ENCODE results near the gene IRF1. TPM values are rescaled to one million over a fixed set of nuclear protein-coding genes. Genes with fewer than 3 reads are reported as not detected.

Gene IRF1
- total and polyA plus RNA-seq, 2 of the 4 experiments (the other 2 are of a cell fraction) = 11.1 to 18.9 TPM

DNA sequence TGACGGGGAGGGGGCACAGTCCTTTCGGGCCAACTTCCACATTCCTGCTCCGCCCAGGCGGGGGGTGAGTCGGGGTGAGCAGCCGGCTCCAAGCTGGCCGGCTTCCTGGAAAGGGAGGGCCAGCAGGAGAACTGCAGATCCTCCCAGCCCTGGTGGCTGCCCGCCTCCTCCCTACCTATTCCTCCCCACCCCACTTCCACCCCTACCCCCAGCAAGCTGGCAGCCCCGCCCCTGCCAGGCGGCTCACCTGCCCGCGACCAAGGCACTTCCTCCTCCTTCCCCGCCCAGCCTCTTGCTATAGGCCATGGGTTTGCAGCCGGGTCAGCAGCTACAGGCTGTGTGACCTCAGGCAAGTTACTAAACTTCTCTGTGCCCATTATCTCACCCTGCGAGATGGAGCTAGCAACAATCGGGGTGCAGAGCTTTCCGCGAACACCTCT is 5.6 kb upstream of the IRF1 start:
- DNase-seq (peak; percentile 79), ATAC-seq (ENCODE audit: low read depth) (peak; percentile 62)
- peak overlapping the region; percentile 25 for H3K18ac ChIP-seq (ENCODE audit: low read depth, low read length)
- peak overlapping the region; percentile 93 for H2BK5ac ChIP-seq (ENCODE audit: low read depth, low read length, poor library complexity, severe bottlenecking)
- peak overlapping the region; percentile 96 for H2AK5ac ChIP-seq (ENCODE audit: low read depth, low read length)
- no peaks in the 10 kb centered on the region for H4K20me1 ChIP-seq (ENCODE audit: insufficient read depth, low read length)
- H2AFZ ChIP-seq (replicated peaks; ENCODE audit: low read length, poor library complexity) = peak overlapping the region; percentile 87
- peak overlapping the region; percentile 59 for H3K4me3 ChIP-seq (ENCODE audit: insufficient read depth, low read depth, low read length)
- in situ Hi-C loops (cut with MboI; ENCODE audit: low sequenced_read_pairs) (loop anchor here (25.0 kb wide), 1 partner anchor 409 kb away; no protein-coding TSS in a partner anchor), intact Hi-C loops (cut with micrococcal nuclease) (loop anchor here (10.0 kb wide), 1 partner anchor 431 kb away; the partner anchor contains the start of gene IL3), dilution Hi-C loops (cut with HindIII; ENCODE audit: low sequenced_read_pairs, unreplicated experiment) (no loop called here)
- H2AK9ac ChIP-seq (replicated peaks; ENCODE audit: low read depth, low read length, poor library complexity) = peak overlapping the region; percentile 95
- H3K4me1 ChIP-seq (ENCODE audit: control insufficient read depth, insufficient read depth, low read length) = peaks cover 27% of the 10 kb centered on the region
- POLR2A ChIA-PET (ENCODE audit: unreplicated experiment) = interaction anchor here (0.7 to 1.2 kb wide), 6 partner anchors 10 to 395 kb away, joined by 3 to 10 read pairs (median 4); no protein-coding TSS in a partner anchor
- peak overlapping the region; percentile 54 for H3K4me2 ChIP-seq (ENCODE audit: low read depth, low read length)
- H3K9ac ChIP-seq (ENCODE audit: low read depth, low read length) = peak overlapping the region; percentile 90
- H3K9me1 ChIP-seq (ENCODE audit: insufficient read depth, low read length) = peaks cover 42% of the 10 kb centered on the region
- H2BK20ac ChIP-seq (ENCODE audit: low read depth, low read length) = peak overlapping the region; percentile 36
- H3K36me3 ChIP-seq (ENCODE audit: control insufficient read depth, insufficient read depth, low read length) = no peaks in the 10 kb centered on the region
- peak overlapping the region; percentile 90 for H3K14ac ChIP-seq (replicated peaks; ENCODE audit: low read depth, low read length)
- CTCF ChIA-PET = interaction anchor here (1.1 to 2.5 kb wide), 3 partner anchors 57 to 108 kb away, joined by 3 to 6 read pairs (median 5); no protein-coding TSS in a partner anchor
- no peaks in the 10 kb centered on the region for H3K9me3 ChIP-seq (ENCODE audit: control insufficient read depth, insufficient read depth, low read length)
- H4K91ac ChIP-seq (ENCODE audit: insufficient read depth, low read depth, low read length) = peak overlapping the region; percentile 97
- peaks cover under 1 to 28% of the 10 kb centered on the region in 2 experiments; a peak in 1 of 4 replicates for H3K79me1 ChIP-seq (ENCODE audit: low read depth in 1 of 2, low read length in 2 of 2)
- no TSS peak for BruUV-seq (replicated peaks)
- peak overlapping the region; percentile 69; the same call in 1 of the 3 replicates for H2BK15ac ChIP-seq (ENCODE audit: low read depth, low read length)
- peak overlapping the region; percentile 77 for H4K5ac ChIP-seq (ENCODE audit: low read depth, low read length)
- H3K4ac ChIP-seq (ENCODE audit: low read depth, low read length) = peak overlapping the region; percentile 99
- peak overlapping the region; percentile 77; the same call in 1 of the 2 replicates for H3K23ac ChIP-seq (ENCODE audit: low read depth, low read length)
- TF ChIP-seq MXI1 (IDR thresholded peaks at IDR 0.05; ENCODE audit: borderline replicate concordance, low read depth, low read length) (no peak), BHLHE40 (IDR thresholded peaks at IDR 0.05; ENCODE audit: low read depth, low read length) (no peak), RAD21 (IDR thresholded peaks at IDR 0.05; ENCODE audit: low read length) (no peak), CHD1 (IDR thresholded peaks at IDR 0.05; ENCODE audit: low read depth, low read length) (no peak), CEBPB (IDR thresholded peaks at IDR 0.05; ENCODE audit: low read depth, low read length) (no peak), RCOR1 (IDR thresholded peaks at IDR 0.05; ENCODE audit: insufficient replicate concordance, low read length) (no peak), SMC3 (IDR thresholded peaks at IDR 0.05; ENCODE audit: low read depth, low read length) (no peak), MAZ (IDR thresholded peaks at IDR 0.05; ENCODE audit: borderline replicate concordance, low read depth, low read length) (no peak; the same call in 1 of the 2 replicates), NFE2L2 (IDR thresholded peaks at IDR 0.05; ENCODE audit: low read depth, low read length) (no peak), MAFK (IDR thresholded peaks at IDR 0.05; ENCODE audit: low read depth, low read length) (no peak), POLR2A (IDR thresholded peaks at IDR 0.05; ENCODE audit: low read depth, low read length) (no peak)
- TF ChIP-seq, protein P1, sequence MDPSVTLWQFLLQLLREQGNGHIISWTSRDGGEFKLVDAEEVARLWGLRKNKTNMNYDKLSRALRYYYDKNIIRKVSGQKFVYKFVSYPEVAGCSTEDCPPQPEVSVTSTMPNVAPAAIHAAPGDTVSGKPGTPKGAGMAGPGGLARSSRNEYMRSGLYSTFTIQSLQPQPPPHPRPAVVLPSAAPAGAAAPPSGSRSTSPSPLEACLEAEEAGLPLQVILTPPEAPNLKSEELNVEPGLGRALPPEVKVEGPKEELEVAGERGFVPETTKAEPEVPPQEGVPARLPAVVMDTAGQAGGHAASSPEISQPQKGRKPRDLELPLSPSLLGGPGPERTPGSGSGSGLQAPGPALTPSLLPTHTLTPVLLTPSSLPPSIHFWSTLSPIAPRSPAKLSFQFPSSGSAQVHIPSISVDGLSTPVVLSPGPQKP (IDR thresholded peaks at IDR 0.05; ENCODE audit: borderline replicate concordance, low read depth, low read length) = no peak
- TF ChIP-seq, protein P2, sequence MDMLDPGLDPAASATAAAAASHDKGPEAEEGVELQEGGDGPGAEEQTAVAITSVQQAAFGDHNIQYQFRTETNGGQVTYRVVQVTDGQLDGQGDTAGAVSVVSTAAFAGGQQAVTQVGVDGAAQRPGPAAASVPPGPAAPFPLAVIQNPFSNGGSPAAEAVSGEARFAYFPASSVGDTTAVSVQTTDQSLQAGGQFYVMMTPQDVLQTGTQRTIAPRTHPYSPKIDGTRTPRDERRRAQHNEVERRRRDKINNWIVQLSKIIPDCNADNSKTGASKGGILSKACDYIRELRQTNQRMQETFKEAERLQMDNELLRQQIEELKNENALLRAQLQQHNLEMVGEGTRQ (IDR thresholded peaks at IDR 0.05; ENCODE audit: low read depth, low read length) = no peak
- TF ChIP-seq, protein P3, sequence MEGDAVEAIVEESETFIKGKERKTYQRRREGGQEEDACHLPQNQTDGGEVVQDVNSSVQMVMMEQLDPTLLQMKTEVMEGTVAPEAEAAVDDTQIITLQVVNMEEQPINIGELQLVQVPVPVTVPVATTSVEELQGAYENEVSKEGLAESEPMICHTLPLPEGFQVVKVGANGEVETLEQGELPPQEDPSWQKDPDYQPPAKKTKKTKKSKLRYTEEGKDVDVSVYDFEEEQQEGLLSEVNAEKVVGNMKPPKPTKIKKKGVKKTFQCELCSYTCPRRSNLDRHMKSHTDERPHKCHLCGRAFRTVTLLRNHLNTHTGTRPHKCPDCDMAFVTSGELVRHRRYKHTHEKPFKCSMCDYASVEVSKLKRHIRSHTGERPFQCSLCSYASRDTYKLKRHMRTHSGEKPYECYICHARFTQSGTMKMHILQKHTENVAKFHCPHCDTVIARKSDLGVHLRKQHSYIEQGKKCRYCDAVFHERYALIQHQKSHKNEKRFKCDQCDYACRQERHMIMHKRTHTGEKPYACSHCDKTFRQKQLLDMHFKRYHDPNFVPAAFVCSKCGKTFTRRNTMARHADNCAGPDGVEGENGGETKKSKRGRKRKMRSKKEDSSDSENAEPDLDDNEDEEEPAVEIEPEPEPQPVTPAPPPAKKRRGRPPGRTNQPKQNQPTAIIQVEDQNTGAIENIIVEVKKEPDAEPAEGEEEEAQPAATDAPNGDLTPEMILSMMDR (conservative IDR thresholded peaks at IDR 0.05; ENCODE audit: low read depth, low read length) = no peak
- H3K56ac ChIP-seq (ENCODE audit: extremely low read depth, insufficient read depth, low read length) = peak overlapping the region; percentile 93; the same call in 1 of the 2 replicates
- H3K27me3 ChIP-seq (ENCODE audit: control insufficient read depth, insufficient read depth, low read length) = no peaks in the 10 kb centered on the region
- peak overlapping the region; percentile 96 for H3K27ac ChIP-seq (ENCODE audit: insufficient read depth, low read length)
- 0% methylated on average over 6 of the region's 18 CpGs; no CpG with 5 or more reads in 1 of the 2 experiments for WGBS, 2 experiments (ENCODE audit: extremely low coverage in 2 of 2, insufficient read length in 1 of 2)
- H2BK120ac ChIP-seq (ENCODE audit: low read depth, low read length) = peak overlapping the region; percentile 95
- H4K8ac ChIP-seq (ENCODE audit: low read depth in 2 of 2, low read length in 2 of 2) = peak overlapping the region; percentile 96 to 97
